Endodermal cell (in vitro differentiated cells): ENCODE measurements around the gene FILIP1. TPM values are rescaled to one million over a fixed set of nuclear protein-coding genes. Genes with fewer than 3 reads are reported as not detected.

ENCODE experiments used
- DNase-seq: peaks from one replicate; pipeline ENCODE4 v3.0.0-alpha.2; 2017
- H3K27ac ChIP-seq: 2 replicates; pipeline ENCODE4 v1.5.1; 2013; ENCODE audit warnings: mild to moderate bottlenecking, low read depth, low read length, moderate library complexity
- H3K27me3 ChIP-seq: 2 replicates; pipeline ENCODE4 v1.6.1; 2013; ENCODE audit warnings: mild to moderate bottlenecking, low read length, moderate library complexity; ENCODE audit not compliant: insufficient read depth, control insufficient read depth, poor library complexity, severe bottlenecking
- H3K36me3 ChIP-seq: 2 replicates; pipeline ENCODE4 v1.7.0; 2013; ENCODE audit warnings: mild to moderate bottlenecking, low read length, moderate library complexity; ENCODE audit not compliant: control insufficient read depth, insufficient read depth
- H3K4me1 ChIP-seq: one replicate; pipeline ENCODE4 v1.7.0; 2013; ENCODE audit warnings: low read length; ENCODE audit not compliant: control insufficient read depth, insufficient read depth
- H3K4me3 ChIP-seq: 2 replicates; pipeline ENCODE4 v1.5.1; 2013; ENCODE audit warnings: mild to moderate bottlenecking, low read length, moderate library complexity
- H3K9ac ChIP-seq: 2 replicates; pipeline ENCODE4 v1.6.1; 2013; ENCODE audit warnings: mild to moderate bottlenecking, low read length, moderate library complexity; ENCODE audit not compliant: poor library complexity, severe bottlenecking; ENCODE audit errors: extremely low read depth
- H3K9me3 ChIP-seq: 2 replicates; pipeline ENCODE4 v1.6.1; 2013; ENCODE audit warnings: mild to moderate bottlenecking, low read length, moderate library complexity; ENCODE audit not compliant: control insufficient read depth
- H3K27ac Mint-ChIP-seq: 2 replicates; pipeline ENCODE4 v1.8.0; 2020; ENCODE audit warnings: mixed read lengths
- H3K27me3 Mint-ChIP-seq: 2 replicates; pipeline ENCODE4 v1.8.0; 2021; ENCODE audit warnings: mild to moderate bottlenecking, mixed read lengths; ENCODE audit not compliant: insufficient read depth
- H3K36me3 Mint-ChIP-seq: 2 replicates; pipeline ENCODE4 v1.8.0; 2020; ENCODE audit warnings: low read depth, mixed read lengths
- H3K4me1 Mint-ChIP-seq: 2 replicates; pipeline ENCODE4 v1.8.0; 2020; ENCODE audit warnings: mixed read lengths
- H3K4me3 Mint-ChIP-seq: 2 replicates; pipeline ENCODE4 v1.8.0; 2020; ENCODE audit warnings: mild to moderate bottlenecking, moderate library complexity, mixed read lengths
- H3K9me3 Mint-ChIP-seq: 2 replicates; pipeline ENCODE4 v1.8.0; 2020; ENCODE audit warnings: mild to moderate bottlenecking, mixed read lengths
- CTCF ChIP-seq: fragments of 200-600 bp; sonication (generic); conservative IDR thresholded peaks from 2 replicates; pipeline ENCODE4 v1.5.0; 2021; ENCODE audit warnings: antibody characterized with exemption, mild to moderate bottlenecking
- WGBS, 2 experiments: methylation state at CpG; one replicate each; pipeline versions ENCODE4 v1.1.5 to v1.1.7; 2013; ENCODE audit warnings: missing lambda C conversion rate in 2 of 2, mixed read lengths in 1 of 2; ENCODE audit not compliant: insufficient coverage in 1 of 2, insufficient read length in 1 of 2; 5-methylcytosine and 5-hydroxymethylcytosine counted together
- total RNA-seq, 2 donors: library from RNA; stranded (reverse); fragmentation: NEBNext Ultra II Directional in 1 of 2; extraction: Animal tissue kit (Norgen Biotek cat#: 25700) in 1 of 2; gene quantifications; 2 replicates in 1 of 2; 3 replicates in 1 of 2; pipeline ENCODE4 v1.2.1, GENCODE V29; 2021

FILIP1 gene
- total RNA-seq, 2 donors from 2014 or later = 0.35 TPM

- no peak overlapping the region for H3K27ac ChIP-seq
- H3K9me3 Mint-ChIP-seq = no peaks in the 10 kb centered on the region
Measured at GRCh38 chr6:75428204-75428603, 65.4 kb downstream of the FILIP1 start.

GRCh38 chr6:75427329-75427728, 66.3 kb downstream of the FILIP1 start:
- no peak overlapping the region for H3K27ac Mint-ChIP-seq
- Histone ChIP-seq H3K4me1 (no peaks in the 10 kb centered on the region), H3K4me3 (no peak overlapping the region), H3K36me3 (no peaks in the 10 kb centered on the region), H3K9ac (no peak overlapping the region), H3K27ac (no peak overlapping the region), H3K27me3 (no peaks in the 10 kb centered on the region), H3K9me3 (peaks cover 7% of the 10 kb centered on the region)
- peaks cover 6% of the 10 kb centered on the region for H3K4me1 Mint-ChIP-seq
- DNase-seq = no peak
- no peak for TF ChIP-seq CTCF
- H3K27me3 Mint-ChIP-seq = no peaks in the 10 kb centered on the region
- 96 to 100% methylated on average over 1 to 2 of the region's 2 CpGs for WGBS, 2 experiments
- H3K4me3 Mint-ChIP-seq = no peak overlapping the region
- H3K36me3 Mint-ChIP-seq = no peaks in the 10 kb centered on the region
- no peaks in the 10 kb centered on the region for H3K9me3 Mint-ChIP-seq

More at GRCh38 chr6:75428204-75428603, 65.4 kb downstream of the FILIP1 start:
- no peak for DNase-seq
- no peaks in the 10 kb centered on the region for H3K36me3 Mint-ChIP-seq
- WGBS, 2 experiments = 81 to 100% methylated on average over 1 of the region's 1 CpG
- no peak for TF ChIP-seq CTCF
- Histone ChIP-seq H3K9ac (no peak overlapping the region), H3K36me3 (no peaks in the 10 kb centered on the region), H3K4me3 (no peak overlapping the region), H3K4me1 (no peaks in the 10 kb centered on the region), H3K27me3 (no peaks in the 10 kb centered on the region), H3K9me3 (peaks cover 7% of the 10 kb centered on the region)
- no peaks in the 10 kb centered on the region for H3K27me3 Mint-ChIP-seq
- no peak overlapping the region for H3K27ac Mint-ChIP-seq
- no peak overlapping the region for H3K4me3 Mint-ChIP-seq
- peaks cover 6% of the 10 kb centered on the region for H3K4me1 Mint-ChIP-seq

GRCh38 chr6:75424618-75425548, 68.7 kb downstream of the FILIP1 start:
- H3K27me3 Mint-ChIP-seq = no peaks in the 10 kb centered on the region

More at GRCh38 chr6:75424618-75425548, 68.7 kb downstream of the FILIP1 start:
- Mint-ChIP-seq H3K4me3 (no peak overlapping the region), H3K4me1 (peaks cover 12% of the 10 kb centered on the region), H3K36me3 (no peaks in the 10 kb centered on the region), H3K27ac (no peak overlapping the region), H3K9me3 (no peaks in the 10 kb centered on the region)
- Histone ChIP-seq H3K9ac (no peak overlapping the region), H3K27me3 (no peaks in the 10 kb centered on the region), H3K4me3 (no peak overlapping the region), H3K27ac (no peak overlapping the region), H3K4me1 (no peaks in the 10 kb centered on the region), H3K36me3 (no peaks in the 10 kb centered on the region), H3K9me3 (peaks cover 4% of the 10 kb centered on the region)
- 80 to 96% methylated on average over 3 of the region's 4 CpGs for WGBS, 2 experiments
- DNase-seq = no peak
- TF ChIP-seq CTCF = no peak
